Stimulated activated CD4-positive, alpha-beta T cell treated with anti-CD3 and anti-CD28 coated beads, Interleukin-12 subunit alpha, Interleukin-12 subunit beta, amount 100 ng/mL, for 24 hours (primary cell): Measurements from ENCODE around the gene STRBP.
"Not testable (repeated sequence)": the region's sequence is repeated elsewhere in the genome, so short reads cannot be mapped to it uniquely, and the experiment has no call there.

Source experiments
- DNase-seq, 2 experiments: peaks; one replicate each; pipeline ENCODE4 v3.0.0-alpha.2; 2020; ENCODE audit warnings: low read depth in 2 of 2

STRBP gene

DNA sequence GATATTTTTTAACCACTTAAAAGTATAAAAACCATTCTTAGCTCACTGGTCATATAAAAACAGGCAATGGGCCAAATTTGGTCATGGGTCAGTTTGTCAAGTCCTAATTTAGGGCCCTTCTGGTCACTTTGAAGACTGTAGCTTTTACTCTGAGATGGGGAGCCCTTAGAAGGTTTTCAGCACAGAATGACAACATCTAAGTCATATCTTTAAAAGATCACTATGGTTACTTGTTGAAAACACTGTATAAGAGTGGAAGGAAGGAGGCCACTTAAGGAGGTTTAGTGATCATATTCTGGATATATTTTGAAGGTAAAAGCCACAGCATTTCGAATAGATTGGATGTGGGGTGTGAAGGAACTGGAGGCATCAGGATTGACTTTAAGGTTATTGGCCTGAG is 76.7 kb downstream of the STRBP start:
- DNase-seq, result no peak

DNA sequence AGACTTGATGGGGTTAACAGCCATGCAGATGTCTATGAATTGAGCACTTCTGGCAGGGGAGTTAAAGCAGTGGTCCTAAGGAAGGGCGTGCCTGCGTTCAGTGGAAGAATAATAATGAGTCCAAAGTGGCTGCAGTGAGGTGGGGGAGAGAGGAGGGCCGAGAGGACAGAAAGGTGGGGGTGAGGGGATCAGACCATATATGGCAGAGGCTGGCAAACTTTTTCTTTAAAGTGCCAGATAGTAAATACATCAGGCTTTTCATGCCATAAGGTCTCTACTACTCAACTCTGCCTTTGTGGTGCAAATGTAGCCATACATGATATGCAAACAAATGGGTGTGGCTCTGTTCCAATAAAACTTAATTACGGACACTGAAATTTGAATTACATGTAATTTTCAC is 77.1 kb downstream of the STRBP start:
- no peak for DNase-seq

DNA sequence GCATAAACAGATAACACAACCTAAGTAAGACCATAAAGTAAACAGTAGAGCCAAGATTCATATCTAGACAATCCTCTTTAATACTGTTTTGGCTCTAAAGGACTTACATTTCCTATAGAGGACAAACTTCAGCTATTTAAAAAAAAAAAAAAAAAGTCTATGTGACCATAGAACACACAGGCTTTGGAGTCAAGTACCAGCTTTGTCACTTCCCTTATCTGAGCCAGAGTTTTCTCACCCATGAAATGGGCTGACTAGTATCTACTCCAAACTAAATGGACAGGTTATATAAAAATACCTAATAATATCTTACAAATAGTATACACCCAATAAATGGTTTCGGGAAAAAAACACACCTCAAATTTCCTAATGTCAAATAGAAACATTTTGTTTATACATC is 81.3 kb downstream of the STRBP start:
- DNase-seq, result no peak

DNA sequence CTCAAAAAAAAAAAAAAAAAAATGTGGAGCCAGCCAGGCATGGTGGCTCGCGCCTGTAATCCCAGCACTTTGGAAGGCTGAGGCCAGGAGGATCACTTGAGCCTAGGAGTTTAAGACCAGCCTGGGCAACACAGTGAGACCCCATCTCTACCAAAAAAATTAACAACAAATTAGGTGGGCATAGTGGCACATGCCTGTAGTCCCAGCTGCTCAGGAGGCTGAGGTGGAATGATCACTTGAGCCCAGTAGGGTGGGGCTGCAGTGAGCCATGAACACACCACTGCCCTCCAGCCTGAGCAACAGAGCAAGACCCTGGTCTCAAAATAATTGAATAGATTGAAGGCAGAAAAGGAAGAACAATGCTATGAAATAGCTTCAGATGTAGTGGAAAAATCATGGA is 82.4 kb downstream of the STRBP start:
- not testable (repeated sequence) for DNase-seq

DNA sequence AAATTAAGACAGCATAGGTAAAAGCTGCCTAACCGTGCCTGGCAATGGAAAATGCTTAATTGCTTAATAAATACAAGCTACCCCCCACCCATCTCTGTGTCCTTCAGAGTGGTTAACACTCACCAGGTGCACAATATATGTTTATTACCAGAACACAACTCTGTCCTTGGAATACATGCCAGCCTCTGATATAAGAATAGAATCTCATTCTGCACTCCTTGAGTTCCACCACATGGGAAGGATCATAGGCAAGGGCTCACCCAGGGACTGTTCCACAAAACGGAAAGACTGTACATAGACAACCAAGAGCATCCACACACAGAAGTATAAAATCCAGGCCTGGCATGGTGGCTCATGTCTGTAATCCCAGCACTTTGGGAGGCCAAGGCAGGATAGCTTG is 91.4 kb downstream of the STRBP start:
- DNase-seq, result no peak

DNA sequence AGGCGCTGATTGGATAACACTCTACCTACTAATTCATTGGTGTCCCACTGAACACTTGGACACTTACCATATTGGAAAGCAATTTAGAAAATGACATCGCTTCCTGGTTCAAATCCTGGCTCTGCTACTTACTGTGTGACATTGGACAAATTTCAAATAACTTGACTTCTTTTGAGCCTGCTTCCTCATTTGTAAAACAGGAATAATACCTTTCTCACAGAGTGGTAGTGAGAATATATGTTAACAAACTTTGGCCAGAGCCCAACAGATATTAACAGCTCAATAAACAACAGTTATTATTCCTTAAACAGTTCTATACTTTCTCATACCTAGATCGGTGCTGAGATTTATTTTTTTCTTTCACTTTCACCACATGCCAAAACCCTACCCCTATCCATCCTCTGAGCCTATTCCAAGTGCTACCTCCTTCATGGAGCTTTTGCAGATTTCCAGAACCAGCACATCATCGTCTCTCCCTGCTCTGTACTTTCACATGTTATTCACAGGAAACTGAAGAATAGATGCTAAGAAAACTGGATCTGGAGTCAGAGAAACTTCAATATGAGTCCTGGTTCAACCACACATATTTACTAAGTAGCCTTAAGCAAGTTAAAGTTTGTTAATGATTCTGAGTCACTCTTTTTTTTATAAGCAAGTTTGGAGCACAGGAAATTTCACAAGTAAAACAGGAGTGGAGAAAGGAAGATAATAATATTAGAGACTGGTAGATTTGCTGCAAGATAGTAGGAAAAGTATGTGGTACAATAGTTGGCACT is 92.3 kb downstream of the STRBP start:
- DNase-seq, result no peak

DNA sequence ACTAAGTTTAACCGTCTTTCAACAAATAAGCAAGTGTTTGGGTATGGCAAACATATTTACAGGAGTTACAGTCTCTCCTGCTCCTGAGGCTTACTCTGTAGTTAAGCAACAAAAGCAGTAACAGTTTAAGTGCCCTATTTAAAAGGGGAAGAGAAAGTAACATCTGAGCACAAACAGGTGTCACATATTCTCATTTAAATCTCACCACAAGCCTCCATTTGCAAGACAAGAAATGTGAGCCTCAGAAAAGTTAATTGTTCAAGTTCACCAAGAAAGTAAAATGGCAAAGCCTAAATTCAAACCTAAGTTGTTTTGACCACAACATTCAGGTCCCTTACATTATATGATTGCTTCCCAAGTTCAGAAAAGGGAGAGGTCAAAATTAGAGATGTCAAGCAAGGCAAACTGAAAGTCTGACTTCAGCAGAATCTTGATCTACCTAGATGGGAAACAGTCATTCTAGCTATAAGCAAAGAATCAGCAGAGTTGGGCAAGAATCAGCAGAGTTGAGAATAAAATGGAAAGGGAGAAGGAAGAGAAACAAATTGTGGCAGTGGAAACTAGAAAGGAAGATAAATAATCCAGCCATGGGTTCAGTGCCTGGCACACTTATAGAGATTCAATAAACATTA is 93.4 kb downstream of the STRBP start:
- no peak for DNase-seq

DNA sequence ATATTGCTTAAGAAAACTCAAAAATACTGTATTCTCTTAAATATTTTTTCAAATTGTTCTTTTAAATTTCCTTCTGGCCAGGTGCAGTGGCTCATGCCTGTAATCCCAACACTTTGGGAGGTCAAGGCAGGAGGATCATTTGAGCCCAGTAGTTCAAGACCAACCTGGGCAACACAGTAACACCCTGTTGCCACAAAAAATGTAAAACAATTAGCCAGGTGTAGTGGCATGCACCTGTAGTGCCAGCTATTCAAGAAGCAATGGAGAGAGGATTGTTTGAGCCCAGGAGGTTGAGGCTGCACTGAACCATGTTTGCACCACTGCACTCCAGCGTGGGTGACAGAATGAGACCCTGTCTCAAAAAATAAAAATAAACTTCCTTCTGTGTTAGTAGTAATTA is 94.3 kb downstream of the STRBP start:
- DNase-seq, result no peak

DNA sequence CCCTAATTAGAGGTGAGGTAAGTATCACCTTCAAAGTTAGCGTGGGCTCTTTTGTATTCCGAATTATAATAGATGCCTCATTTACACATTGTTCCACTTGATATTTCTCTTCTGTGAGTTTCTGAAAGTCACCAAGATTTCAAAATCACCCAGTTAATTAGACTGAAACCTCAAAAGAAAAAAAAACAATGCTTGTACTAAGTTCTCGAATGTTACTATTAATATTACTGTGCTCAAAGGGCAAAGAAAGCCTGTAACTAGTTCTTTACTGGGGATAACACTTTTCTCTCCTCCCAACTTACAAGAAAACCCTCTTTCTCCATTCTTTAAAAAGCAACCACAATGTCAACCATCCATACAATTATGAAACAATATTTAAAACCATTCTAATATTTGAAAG is 98.5 kb downstream of the STRBP start:
- DNase-seq, result no peak

DNA sequence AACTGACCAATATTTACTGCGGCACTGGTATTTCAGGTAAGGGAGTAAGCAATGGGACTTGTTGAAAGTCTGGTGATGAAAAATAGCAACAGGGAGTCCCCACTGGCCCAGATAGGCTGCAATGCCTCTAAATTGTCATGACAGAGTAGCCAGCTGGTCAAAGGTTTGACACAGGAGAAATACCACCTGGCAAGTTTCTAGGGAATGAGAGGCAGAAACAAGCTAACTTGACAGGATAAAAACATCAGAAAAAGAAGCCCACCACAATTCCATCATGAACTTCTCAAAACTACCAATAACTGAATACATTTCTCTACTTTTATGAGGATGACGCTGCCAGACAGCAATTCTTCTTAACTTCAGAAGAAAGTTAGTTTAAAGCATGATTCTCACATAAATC is 99.8 kb downstream of the STRBP start:
- no peak for DNase-seq

DNA sequence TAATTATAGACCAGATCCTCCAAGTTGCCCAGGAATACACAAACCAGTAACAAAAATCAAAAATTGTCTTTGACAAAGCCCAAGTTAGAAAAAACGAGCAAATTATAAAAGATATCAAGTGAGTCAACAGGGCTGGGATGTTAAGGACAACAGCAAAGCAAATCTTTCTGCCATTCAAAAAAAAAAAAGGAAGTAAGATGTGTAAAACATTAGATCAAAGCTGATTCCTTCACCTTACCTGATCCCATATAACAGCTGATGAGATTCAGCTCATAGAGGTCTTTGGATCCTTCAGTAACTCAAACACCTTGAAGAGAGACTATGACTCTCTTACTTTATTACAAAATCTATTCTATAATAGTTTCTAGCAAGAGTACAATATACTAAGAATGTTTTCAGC is 100.9 kb downstream of the STRBP start:
- no peak for DNase-seq

DNA sequence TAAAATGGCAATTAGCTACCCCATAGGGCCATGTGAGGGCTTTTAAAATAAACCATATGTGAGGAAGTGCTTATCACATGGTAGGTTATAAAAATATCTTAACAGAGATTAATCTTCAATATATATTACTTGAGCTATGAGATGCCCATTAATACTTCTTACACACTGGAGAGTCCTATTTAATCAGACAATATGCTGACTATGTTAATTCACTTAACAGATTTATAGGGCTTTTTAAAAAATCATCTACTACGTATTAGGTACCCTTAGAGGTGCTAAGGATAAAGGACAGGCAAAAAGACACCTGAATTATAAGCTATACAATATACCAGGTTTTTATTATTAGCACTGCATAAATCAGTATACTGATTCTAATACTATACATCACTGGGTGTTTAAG is 102.6 kb downstream of the STRBP start:
- no peak for DNase-seq

DNA sequence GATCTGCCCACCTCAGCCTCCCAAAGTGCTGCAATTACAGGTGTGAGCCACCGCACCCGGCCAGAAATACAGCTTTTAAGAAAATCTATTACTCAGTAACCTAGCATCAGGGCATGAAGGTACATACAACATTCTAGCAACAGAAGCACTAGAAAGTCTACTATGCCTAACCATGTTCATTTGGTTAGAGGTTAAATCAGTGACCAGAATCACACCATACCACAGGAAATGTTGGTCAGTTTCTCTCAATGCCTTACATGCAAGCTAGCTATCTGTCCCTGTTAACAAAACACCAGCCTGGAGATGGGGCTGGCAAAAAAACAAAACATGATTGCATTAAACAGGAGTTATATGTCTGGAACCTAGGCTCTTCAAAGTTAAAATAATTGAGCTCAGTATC is 104.1 kb downstream of the STRBP start:
- DNase-seq, result no peak

DNA sequence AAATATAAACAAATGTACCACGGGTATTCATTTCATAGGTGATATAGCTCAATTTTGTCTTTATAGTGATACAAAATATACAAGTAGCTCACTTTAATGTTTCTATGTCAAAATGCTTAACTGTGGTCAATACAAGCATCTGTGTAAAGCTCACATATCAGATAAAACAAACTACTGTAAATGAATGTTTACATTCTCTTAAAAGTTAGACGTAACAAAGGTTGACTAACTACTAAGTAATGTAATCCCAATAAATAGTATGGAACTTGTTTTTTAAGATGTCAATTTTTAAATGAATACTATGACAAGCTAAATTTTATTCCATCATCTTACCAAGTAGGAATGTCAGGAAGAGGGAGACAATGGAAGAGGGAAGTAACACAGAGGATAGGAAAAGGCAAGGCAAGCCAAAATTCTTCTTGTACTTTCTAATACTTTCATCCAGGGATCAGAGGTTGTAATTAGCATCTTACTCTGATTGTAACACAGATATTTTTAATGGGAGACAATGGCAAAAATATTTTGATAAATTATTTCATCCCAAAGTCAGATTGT is 105.5 kb downstream of the STRBP start:
- no peak for DNase-seq

DNA sequence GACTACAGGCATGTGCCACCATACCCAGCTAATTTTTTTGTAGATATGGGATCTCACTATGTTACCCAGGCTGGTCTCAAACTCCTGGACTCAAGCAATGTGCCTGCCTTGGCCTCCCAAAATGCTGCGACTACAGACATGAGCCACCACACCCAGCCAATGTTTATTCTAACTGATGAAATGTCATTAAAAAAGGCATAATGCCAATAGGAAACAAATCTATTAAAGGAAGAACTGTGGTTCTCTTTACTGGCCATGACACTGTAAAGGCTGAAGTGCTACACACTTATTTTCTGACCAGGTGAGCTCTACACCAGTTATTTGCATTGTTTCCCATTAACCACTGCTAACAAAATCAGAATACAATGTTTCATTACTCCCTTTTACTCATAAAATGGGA is 106.0 kb downstream of the STRBP start:
- no peak for DNase-seq

DNA sequence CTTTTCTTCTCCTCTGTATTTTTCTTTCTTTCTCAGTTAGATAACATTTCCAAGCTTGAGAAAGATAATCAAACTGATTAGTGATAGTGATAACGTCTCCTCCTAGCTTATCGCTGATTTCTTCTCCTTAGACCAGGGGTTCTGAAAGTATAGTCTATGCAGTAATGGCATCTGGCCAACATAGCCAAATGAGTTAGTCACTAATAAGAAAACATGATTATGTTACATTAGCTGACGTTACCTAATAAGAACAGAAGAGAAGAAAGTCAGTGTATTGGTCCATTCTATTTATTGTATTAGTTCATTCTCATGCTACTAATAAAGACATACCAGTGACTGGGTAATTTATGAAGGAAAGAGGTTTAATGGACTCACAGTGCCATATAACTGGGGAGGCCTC is 111.2 kb downstream of the STRBP start:
- DNase-seq, result no peak

DNA sequence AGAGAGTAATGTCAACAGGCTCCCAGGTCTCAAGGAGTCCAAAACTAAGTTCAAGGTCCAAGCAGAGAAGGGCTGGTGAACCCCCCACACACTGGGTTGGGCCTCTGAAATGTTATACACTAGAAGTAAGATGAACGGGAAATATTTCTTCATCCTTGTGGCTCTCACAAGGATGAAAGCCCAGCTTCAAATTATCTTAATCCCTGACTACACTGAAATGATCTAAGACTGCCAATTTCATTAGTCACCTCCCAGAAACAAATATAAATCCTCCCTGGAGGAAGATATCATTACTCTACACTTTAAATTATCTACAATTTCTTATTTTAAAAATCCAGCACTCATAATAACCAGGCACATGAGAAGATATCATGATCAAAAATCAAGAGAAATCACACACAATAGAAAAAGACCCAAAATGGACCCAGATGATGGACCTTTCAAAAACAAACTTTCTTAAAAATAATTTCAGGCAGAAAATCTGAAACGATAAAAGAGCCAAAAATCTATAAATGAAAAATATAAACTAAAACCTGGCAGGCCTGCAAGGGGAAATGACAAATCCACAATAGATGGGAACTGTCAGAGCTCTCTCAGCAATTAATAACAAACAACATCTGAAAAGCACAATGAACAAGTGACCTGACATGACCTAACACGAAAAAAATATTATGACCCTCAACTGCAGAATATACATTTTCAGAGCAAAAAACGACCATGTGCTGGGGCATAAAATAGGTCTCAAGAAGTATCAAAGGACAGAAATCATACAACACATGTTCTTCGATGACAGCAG is 117.5 kb downstream of the STRBP start:
- DNase-seq, result no peak

DNA sequence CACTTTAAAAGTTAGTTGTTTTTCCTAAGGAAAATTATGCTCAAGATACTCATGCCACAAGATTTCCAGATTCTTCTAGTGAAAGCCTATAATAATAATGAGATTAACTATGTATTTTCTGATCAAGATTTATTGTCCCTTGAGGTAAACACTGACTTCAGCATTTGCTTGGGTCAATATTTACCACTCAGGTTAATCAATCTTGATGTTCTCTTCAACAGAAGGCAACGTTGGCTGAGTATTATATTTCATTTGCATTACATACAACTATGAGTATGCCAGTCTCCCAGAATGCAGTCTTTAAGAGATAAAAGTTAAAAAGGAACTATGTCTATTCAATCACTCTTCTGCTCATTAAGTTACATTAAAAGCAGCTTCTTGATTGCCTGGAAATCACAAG is 119.3 kb downstream of the STRBP start:
- no peak for DNase-seq

DNA sequence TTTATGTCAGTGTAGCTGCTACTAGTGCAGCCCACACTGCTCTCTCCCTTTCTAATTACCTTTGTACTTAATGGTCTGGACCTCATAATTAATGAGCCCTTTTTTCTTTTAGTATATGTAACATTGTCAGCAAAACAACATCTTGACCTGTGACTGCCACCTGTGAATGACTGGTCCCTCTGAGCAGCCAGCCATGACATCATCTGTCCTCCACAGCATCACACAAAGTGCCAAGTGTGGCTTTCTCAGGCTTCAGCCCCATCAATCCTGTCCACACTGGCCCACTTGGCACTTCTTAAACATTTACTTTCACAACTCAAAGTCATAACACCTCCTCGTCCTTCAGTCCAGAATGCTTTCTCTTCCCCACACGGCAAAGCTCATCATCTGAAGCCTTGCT is 130.2 kb downstream of the STRBP start:
- no peak for DNase-seq

DNA sequence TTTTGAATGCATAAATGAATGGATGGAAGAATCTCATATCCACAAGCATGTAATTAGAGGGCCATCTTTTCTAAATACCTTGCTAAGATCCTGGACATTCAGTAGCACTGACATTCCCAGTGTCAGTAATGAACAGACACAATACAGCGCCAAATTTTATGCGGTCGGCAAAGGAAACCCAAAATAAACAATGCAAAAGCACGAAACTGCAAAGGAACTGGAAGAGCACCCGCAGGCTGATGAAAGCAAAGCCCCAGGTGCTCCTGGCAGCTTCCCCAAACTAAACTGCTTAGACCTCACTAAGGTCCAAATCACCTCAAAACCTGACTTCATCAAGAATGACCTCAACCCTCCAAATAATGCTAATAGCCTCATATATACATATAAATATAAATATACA is 133.0 kb downstream of the STRBP start:
- no peak for DNase-seq

DNA sequence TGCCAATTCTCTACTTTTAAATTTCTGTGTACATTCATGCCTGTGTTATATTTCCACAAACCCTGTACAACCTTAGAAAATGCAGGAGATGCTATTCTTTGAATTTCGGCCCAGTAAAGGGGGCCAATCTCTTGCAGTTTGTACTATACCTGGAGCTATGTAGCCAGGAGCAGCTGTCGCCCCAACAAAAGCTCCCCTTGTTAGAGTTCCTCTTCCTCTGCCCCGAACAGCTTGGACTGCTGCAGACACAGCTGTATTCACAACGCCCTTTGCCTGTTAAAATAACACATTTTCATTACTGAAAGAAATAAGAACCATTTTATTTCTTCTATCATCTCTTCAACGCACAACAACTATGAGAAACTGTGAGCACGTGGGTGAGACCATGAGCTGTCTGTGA is 135.7 kb downstream of the STRBP start:
- DNase-seq, result no peak

DNA sequence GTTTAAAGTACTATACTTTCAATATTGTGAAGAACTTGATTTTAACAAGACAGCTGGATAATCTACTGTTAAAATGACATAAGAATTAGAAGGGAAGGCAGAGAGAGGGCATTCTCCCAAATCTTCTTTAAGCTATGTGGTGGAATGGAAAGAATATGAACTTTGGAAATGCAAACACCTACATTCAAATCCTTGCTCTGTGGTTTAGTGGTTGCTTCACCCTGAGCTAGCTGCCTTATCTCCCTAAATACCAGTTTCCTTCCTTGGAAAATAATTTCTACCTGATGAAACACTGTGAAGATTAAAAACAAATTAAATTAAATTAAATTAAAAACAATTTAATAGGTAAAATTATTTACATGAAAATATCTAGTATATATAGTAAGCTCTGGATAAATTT is 136.4 kb downstream of the STRBP start:
- no peak for DNase-seq

DNA sequence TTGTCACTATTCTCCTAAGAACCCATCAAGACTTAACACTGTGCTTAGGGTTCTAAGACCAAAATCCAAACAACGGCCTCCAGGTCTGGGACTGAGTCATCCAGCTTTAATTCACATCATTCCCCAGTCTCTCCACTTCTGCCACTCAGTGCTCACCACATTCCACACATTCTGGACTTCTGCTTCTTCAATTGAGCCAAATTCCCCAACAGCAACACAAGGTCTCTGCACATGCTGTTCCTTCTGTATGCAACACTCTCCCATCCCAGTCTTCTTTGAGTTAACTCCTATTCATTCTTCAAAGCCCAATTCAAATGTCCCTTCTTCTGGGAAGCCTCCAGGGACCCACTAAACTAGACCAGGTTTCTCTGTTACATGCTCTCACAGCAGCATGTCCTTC is 137.1 kb downstream of the STRBP start:
- DNase-seq, result no peak
